GM12891 (cell line): ENCODE measurements around the gene GPR180.
"Not testable (repeated sequence)": the region's sequence is repeated elsewhere in the genome, so short reads cannot be mapped to it uniquely, and the experiment has no call there.

Experiments used
- POLR2A ChIP-seq: IDR thresholded peaks from 2 replicates; pipeline ENCODE4 v1.6.1; 2011; ENCODE audit warnings: low read depth, low read length, control low read depth
- POLR2AphosphoS5 ChIP-seq: IDR thresholded peaks from 2 replicates; pipeline ENCODE4 v1.6.1; 2011; ENCODE audit warnings: low read depth, low read length, control low read depth
- POU2F2 ChIP-seq: IDR thresholded peaks from 2 replicates; pipeline ENCODE4 v1.6.1; 2011; ENCODE audit warnings: low read depth, mild to moderate bottlenecking, control low read depth, low read length, moderate library complexity
- SPI1 ChIP-seq: IDR thresholded peaks from 2 replicates; pipeline ENCODE4 v1.6.1; 2011; ENCODE audit warnings: low read depth, low read length, control low read depth
- TAF1 ChIP-seq: IDR thresholded peaks from 2 replicates; pipeline ENCODE4 v1.6.1; 2011; ENCODE audit warnings: low read depth, low read length, control low read depth

- TF ChIP-seq TAF1, POLR2AphosphoS5, POLR2A, POU2F2, SPI1: not testable (repeated sequence)
These were observed 36.0 kb downstream of the GPR180 start for GRCh38 chr13:94637677-94638076.
